ENCODE data around the gene FBXO24. TPM values are rescaled to one million over a fixed set of nuclear protein-coding genes. Genes with fewer than 3 reads are reported as not detected.

The FBXO24 gene
- total and polyA plus RNA-seq, 9 of the 15 experiments (the other 6 are each of a cell fraction or from before 2014, with no cell fraction given): 0.17 to 0.95 (median 0.50) TPM

DNA sequence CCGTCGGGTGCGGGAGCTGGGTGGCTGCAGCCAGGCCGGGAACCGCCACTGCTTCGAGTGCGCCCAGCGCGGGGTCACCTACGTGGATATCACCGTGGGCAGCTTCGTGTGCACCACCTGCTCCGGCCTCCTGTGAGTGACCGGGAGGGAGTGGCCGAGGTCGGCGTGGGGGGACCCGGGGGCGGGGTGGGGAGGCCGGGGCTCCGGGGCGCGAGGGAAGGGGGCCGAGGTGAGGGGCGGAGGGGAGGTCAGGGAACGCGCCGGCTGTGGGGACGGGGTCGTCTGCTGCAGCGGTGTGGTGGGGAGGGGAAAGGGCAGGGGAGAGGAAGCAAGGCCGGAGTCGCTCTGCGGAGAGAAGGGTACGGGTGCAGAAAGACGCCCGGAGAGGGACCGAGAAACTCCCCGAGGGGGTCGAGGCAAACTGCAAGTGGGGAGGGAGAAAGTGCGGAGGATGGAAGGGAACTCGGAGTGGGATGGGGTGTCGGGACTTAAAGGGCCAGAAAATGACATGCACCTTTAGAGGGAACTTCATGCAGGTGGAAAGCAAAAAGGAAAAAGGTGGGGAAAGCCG, 46.6 kb upstream of the FBXO24 start (continued):
- TF ChIP-seq, protein P1, sequence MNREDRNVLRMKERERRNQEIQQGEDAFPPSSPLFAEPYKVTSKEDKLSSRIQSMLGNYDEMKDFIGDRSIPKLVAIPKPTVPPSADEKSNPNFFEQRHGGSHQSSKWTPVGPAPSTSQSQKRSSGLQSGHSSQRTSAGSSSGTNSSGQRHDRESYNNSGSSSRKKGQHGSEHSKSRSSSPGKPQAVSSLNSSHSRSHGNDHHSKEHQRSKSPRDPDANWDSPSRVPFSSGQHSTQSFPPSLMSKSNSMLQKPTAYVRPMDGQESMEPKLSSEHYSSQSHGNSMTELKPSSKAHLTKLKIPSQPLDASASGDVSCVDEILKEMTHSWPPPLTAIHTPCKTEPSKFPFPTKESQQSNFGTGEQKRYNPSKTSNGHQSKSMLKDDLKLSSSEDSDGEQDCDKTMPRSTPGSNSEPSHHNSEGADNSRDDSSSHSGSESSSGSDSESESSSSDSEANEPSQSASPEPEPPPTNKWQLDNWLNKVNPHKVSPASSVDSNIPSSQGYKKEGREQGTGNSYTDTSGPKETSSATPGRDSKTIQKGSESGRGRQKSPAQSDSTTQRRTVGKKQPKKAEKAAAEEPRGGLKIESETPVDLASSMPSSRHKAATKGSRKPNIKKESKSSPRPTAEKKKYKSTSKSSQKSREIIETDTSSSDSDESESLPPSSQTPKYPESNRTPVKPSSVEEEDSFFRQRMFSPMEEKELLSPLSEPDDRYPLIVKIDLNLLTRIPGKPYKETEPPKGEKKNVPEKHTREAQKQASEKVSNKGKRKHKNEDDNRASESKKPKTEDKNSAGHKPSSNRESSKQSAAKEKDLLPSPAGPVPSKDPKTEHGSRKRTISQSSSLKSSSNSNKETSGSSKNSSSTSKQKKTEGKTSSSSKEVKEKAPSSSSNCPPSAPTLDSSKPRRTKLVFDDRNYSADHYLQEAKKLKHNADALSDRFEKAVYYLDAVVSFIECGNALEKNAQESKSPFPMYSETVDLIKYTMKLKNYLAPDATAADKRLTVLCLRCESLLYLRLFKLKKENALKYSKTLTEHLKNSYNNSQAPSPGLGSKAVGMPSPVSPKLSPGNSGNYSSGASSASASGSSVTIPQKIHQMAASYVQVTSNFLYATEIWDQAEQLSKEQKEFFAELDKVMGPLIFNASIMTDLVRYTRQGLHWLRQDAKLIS (CRISPR knock-in tag; IDR thresholded peaks at IDR 0.05): peak; percentile 43; the same call in 1 of the 2 replicates

DNA sequence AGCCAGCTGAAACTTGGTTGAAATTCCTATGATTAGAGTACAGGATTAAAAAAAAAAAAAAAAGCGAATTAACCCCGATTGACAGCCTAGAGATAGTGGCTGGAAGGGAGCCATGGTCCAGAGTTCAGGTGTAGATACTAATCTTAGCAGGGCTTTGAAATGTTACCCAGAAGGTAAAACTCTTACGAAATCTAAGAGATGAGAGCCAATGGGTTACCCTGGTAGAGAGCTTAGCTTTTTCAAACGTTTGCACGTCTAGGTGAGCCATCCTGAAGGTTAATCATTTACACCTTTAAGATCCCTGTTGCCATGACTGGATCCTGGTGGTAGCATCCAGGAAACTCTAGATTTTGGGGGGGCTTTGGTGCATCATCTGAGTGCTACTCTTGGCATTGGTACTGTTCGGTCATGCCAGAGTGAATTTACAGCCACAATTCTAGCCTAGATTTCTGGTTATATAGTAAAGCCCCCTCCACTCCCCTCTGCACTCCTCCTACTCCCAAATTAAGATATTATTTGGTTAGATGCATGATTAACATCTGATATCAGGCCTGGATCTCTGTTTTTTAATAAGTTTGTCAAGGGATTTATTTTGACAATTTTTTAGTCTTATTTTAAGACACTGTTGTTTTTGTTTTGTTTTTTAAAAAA, 45.9 kb upstream of the FBXO24 start:
- POLR2A ChIA-PET: interaction anchor here (1.0 kb wide), 1 partner anchor 10 kb away, joined by 3 read pairs; no protein-coding TSS in a partner anchor
- WGBS (ENCODE audit: insufficient coverage, low coverage, missing lambda C conversion rate): 41% methylated on average over 6 of the region's 6 CpGs
- DNase-seq (ENCODE audit: extremely low read depth in 1 of 4, low spot score in 3 of 4): no peak
- Histone ChIP-seq H3K79me2 (ENCODE audit: control insufficient read depth, insufficient read depth, low read length) (peaks cover 46% of the 10 kb centered on the region), H3K9me3 (replicated peaks; ENCODE audit: control insufficient read depth, insufficient read depth, low read depth, low read length) (no peaks in the 10 kb centered on the region), H4K20me1 (replicated peaks; ENCODE audit: control insufficient read depth, insufficient read depth, low read length) (no peaks in the 10 kb centered on the region; the same call in 1 of the 2 replicates), H3K27ac (ENCODE audit: extremely low read depth, low read depth, low read length) (no peak overlapping the region), H3K27me3 (ENCODE audit: control insufficient read depth in 2 of 2, insufficient read depth in 2 of 2, low read length in 2 of 2) (no peaks in the 10 kb centered on the region), H3K4me1 (replicated peaks in 1 of 2; ENCODE audit: control insufficient read depth in 2 of 2, insufficient read depth in 2 of 2, low read length in 2 of 2) (peaks cover 29 to 40% of the 10 kb centered on the region in 2 experiments), H3K4me2 (ENCODE audit: insufficient read depth, low read length) (peak overlapping the region; percentile 81), H3K4me3 (peak overlapping the region; percentile 87), H3K9ac (ENCODE audit: insufficient read depth in 1 of 2, low read depth in 2 of 2, low read length in 2 of 2) (peak overlapping the region; percentile 51 to 92; a peak in 2 of 4 replicates), H3K36me3 (ENCODE audit: control insufficient read depth, insufficient read depth, low read length) (no peaks in the 10 kb centered on the region; the same call in 2 of the 3 replicates), H3K9me1 (ENCODE audit: control insufficient read depth, insufficient read depth, low read length) (no peaks in the 10 kb centered on the region), H2AFZ (ENCODE audit: low read depth, low read length) (no peak overlapping the region)
- TSS peak; percentile 53 for BruUV-seq (replicated peaks)
- no peak for FAIRE-seq
- in situ Hi-C loops (cut with MboI) (no loop called here), intact Hi-C loops (cut with micrococcal nuclease) (no loop called here)
- no peak for ATAC-seq
- CTCF ChIA-PET (ENCODE audit: low intra/inter-chr PET ratio): no interaction called here
- TF ChIP-seq DMBX1 (CRISPR knock-in tag; IDR thresholded peaks at IDR 0.05; ENCODE audit: borderline replicate concordance) (no peak), ZEB2 (IDR thresholded peaks at IDR 0.05) (peak; percentile 47; the same call in 1 of the 2 replicates), CBX8 (IDR thresholded peaks at IDR 0.05; ENCODE audit: borderline replicate concordance, extremely low read depth, low read depth, low read length, poor library complexity, severe bottlenecking) (no peak), ZNF134 (CRISPR knock-in tag; conservative IDR thresholded peaks at IDR 0.05) (no peak), ZNF24 (IDR thresholded peaks at IDR 0.05) (no peak), HNRNPH1 (optimal IDR thresholded peaks at IDR 0.05; ENCODE audit: low read depth, low read length) (no peak), BRCA1 (IDR thresholded peaks at IDR 0.05) (no peak), BRCA1 (CRISPR knock-in tag; IDR thresholded peaks at IDR 0.05) (no peak), LCOR (CRISPR knock-in tag; IDR thresholded peaks at IDR 0.05) (no peak), CEBPB (tag; IDR thresholded peaks at IDR 0.05) (peak; percentile 28; the same call in 1 of the 2 replicates), GABPA (tag; conservative IDR thresholded peaks at IDR 0.05; ENCODE audit: low read depth) (no peak)
- TF ChIP-seq, protein P2, sequence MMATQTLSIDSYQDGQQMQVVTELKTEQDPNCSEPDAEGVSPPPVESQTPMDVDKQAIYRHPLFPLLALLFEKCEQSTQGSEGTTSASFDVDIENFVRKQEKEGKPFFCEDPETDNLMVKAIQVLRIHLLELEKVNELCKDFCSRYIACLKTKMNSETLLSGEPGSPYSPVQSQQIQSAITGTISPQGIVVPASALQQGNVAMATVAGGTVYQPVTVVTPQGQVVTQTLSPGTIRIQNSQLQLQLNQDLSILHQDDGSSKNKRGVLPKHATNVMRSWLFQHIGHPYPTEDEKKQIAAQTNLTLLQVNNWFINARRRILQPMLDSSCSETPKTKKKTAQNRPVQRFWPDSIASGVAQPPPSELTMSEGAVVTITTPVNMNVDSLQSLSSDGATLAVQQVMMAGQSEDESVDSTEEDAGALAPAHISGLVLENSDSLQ (IDR thresholded peaks at IDR 0.05): peak; percentile 56
- TF ChIP-seq, protein P3, sequence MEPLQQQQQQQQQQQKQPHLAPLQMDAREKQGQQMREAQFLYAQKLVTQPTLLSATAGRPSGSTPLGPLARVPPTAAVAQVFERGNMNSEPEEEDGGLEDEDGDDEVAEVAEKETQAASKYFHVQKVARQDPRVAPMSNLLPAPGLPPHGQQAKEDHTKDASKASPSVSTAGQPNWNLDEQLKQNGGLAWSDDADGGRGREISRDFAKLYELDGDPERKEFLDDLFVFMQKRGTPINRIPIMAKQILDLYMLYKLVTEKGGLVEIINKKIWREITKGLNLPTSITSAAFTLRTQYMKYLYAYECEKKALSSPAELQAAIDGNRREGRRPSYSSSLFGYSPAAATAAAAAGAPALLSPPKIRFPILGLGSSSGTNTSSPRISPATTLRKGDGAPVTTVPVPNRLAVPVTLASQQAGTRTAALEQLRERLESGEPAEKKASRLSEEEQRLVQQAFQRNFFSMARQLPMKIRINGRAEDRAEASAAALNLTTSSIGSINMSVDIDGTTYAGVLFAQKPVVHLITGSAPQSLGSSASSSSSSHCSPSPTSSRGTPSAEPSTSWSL (CRISPR knock-in tag; IDR thresholded peaks at IDR 0.05; ENCODE audit: borderline replicate concordance): no peak
